HG02885 (cell line): ENCODE data around the gene MPRIP.
"Not testable (repeated sequence)": the region's sequence is repeated elsewhere in the genome, so short reads cannot be mapped to it uniquely, and the experiment has no call there.

Source experiments
- ATAC-seq: cut with Tn5 transposase; IDR thresholded peaks from one replicate; pipeline ENCODE4 v1.9.1; 2021; ENCODE audit warnings: mild to moderate bottlenecking; ENCODE audit not compliant: unreplicated experiment, poor library complexity

MPRIP gene

GRCh38 chr17:17013828-17014747 is 28.2 kb upstream of the MPRIP start:
- ATAC-seq = not testable (repeated sequence)

GRCh38 chr17:17014748-17015124 is 27.5 kb upstream of the MPRIP start:
- ATAC-seq = not testable (repeated sequence)

- ATAC-seq = no peak
Observed at GRCh38 chr17:17015230-17015629, 27.0 kb upstream of the MPRIP start.

GRCh38 chr17:17016199-17017197 is 25.8 kb upstream of the MPRIP start:
- ATAC-seq = not testable (repeated sequence)

GRCh38 chr17:17017343-17018014 is 24.8 kb upstream of the MPRIP start:
- no peak for ATAC-seq

GRCh38 chr17:17018021-17018441 is 24.2 kb upstream of the MPRIP start:
- no peak for ATAC-seq

- no peak for ATAC-seq
Observed at GRCh38 chr17:17018612-17019429, 23.4 kb upstream of the MPRIP start.

- no peak for ATAC-seq
Observed at GRCh38 chr17:17019430-17019762, 22.9 kb upstream of the MPRIP start.

GRCh38 chr17:17019891-17020456 is 22.3 kb upstream of the MPRIP start:
- no peak for ATAC-seq

GRCh38 chr17:17020821-17021193 is 21.4 kb upstream of the MPRIP start:
- ATAC-seq = no peak

GRCh38 chr17:17021194-17021863 is 20.9 kb upstream of the MPRIP start:
- no peak for ATAC-seq

GRCh38 chr17:17022011-17022410 is 20.2 kb upstream of the MPRIP start:
- ATAC-seq = no peak

GRCh38 chr17:17022456-17022855 is 19.8 kb upstream of the MPRIP start:
- ATAC-seq = no peak

GRCh38 chr17:17024778-17025300 is 17.4 kb upstream of the MPRIP start:
- no peak for ATAC-seq

GRCh38 chr17:17025621-17026020 is 16.6 kb upstream of the MPRIP start:
- no peak for ATAC-seq

GRCh38 chr17:17026163-17026562 is 16.1 kb upstream of the MPRIP start:
- no peak for ATAC-seq

GRCh38 chr17:17027442-17028058 is 14.7 kb upstream of the MPRIP start:
- no peak for ATAC-seq
